Thymus (tissue), 11 donors: ENCODE data around the gene POU2F2. TPM values are rescaled to one million over a fixed set of nuclear protein-coding genes. Genes with fewer than 3 reads are reported as not detected.

ENCODE experiments used
- DNase-seq, 9 donors: peaks; one replicate each; pipeline ENCODE4 v3.0.0-alpha.2; 2013; ENCODE audit warnings: low spot score in 9 of 9, low read depth in 6 of 9, missing footprints in 1 of 9
- H3K27ac ChIP-seq, 2 donors: one replicate each; pipeline ENCODE4 v1.5.1; 2013; ENCODE audit warnings: control low read depth in 1 of 2, low read depth in 1 of 2, low read length in 1 of 2, mild to moderate bottlenecking in 1 of 2, moderate library complexity in 1 of 2
- H3K27me3 ChIP-seq, 2 donors: one replicate each; pipeline ENCODE4 v1.5.1; 2013; ENCODE audit warnings: low read length in 1 of 2; ENCODE audit not compliant: control insufficient read depth in 2 of 2, insufficient read depth in 1 of 2
- H3K36me3 ChIP-seq, 2 donors: one replicate each; pipeline ENCODE4 v1.5.1; 2013; ENCODE audit warnings: low read length in 1 of 2, mild to moderate bottlenecking in 1 of 2, moderate library complexity in 1 of 2; ENCODE audit not compliant: control insufficient read depth in 2 of 2, insufficient read depth in 2 of 2
- H3K4me1 ChIP-seq, 2 donors: one replicate each; pipeline ENCODE4 v1.5.1; 2013; ENCODE audit warnings: low read length in 2 of 2; ENCODE audit not compliant: control insufficient read depth in 2 of 2, insufficient read depth in 2 of 2
- H3K4me3 ChIP-seq, 2 donors: one replicate each; pipeline ENCODE4 v1.5.1; 2013; ENCODE audit warnings: low read length in 2 of 2, control low read depth in 1 of 2, mild to moderate bottlenecking in 1 of 2
- H3K9me3 ChIP-seq, 2 donors: one replicate each; pipeline ENCODE4 v1.5.1; 2013; ENCODE audit warnings: low read length in 1 of 2, mild to moderate bottlenecking in 1 of 2; ENCODE audit not compliant: control insufficient read depth in 2 of 2, insufficient read depth in 1 of 2
- WGBS: extraction: QIAGEN DNeasy Blood & Tissue Kit; methylation state at CpG from one replicate; pipeline ENCODE4 v1.1.7; 2013; 5-methylcytosine and 5-hydroxymethylcytosine counted together
- polyA plus RNA-seq: library from polyadenylated mRNA; stranded (reverse); fragments of 200-250 nt; gene quantifications from one replicate; pipeline ENCODE4 v1.2.3, GENCODE V29; 2013
- total RNA-seq: library from RNA; stranded (reverse); fragments of 120-200 nt; gene quantifications from one replicate; pipeline ENCODE4 v1.2.4, GENCODE V29; 2013
- donor health status: healthy.

The POU2F2 gene
- total and polyA plus RNA-seq, 2 donors = 1.5 to 7.7 TPM

GRCh38 chr19:42174188-42174587 lies 41.9 kb upstream of the POU2F2 start:
- H3K4me3 ChIP-seq = no peak overlapping the region
- peaks cover 0 to 4% of the 10 kb centered on the region in 2 donors for H3K9me3 ChIP-seq
- H3K4me1 ChIP-seq = peaks cover 10 to 23% of the 10 kb centered on the region in 2 donors
- no peak overlapping the region for H3K27ac ChIP-seq
- DNase-seq = no peak
- H3K36me3 ChIP-seq = no peaks in the 10 kb centered on the region
- WGBS = 96% methylated on average over 11 of the region's 11 CpGs
- H3K27me3 ChIP-seq = peaks cover 35 to 78% of the 10 kb centered on the region in 2 donors

DNA sequence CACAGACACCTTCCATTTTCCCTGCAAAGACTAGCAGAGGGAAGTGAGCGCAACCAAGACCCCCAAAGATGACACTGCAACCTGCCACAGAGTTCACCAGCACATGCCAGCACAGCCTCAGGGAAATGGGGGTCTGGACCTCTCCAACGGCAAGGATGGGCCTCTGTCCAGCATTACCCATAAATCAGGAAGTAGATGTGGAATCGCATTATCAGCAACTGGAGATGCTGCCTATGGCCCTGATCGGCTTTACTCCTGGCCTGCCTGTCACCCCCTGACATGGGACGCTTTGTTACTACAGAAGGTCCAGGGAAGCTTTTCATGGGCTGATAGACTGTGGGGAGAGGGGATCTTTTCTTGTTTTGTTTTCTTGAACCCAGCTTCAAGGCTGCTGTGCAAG lies 41.4 kb upstream of the POU2F2 start:
- no peaks in the 10 kb centered on the region for H3K36me3 ChIP-seq
- no peak overlapping the region for H3K27ac ChIP-seq
- H3K4me3 ChIP-seq = no peak overlapping the region
- WGBS = 90% methylated on average over 5 of the region's 5 CpGs
- peaks cover 0 to 4% of the 10 kb centered on the region in 2 donors for H3K9me3 ChIP-seq
- H3K27me3 ChIP-seq = peaks cover 34 to 73% of the 10 kb centered on the region in 2 donors
- H3K4me1 ChIP-seq = peaks cover 10 to 21% of the 10 kb centered on the region in 2 donors
- DNase-seq = no peak

- H3K27me3 ChIP-seq = peaks cover 31 to 66% of the 10 kb centered on the region in 2 donors
These were observed 40.0 kb upstream of the POU2F2 start for GRCh38 chr19:42172261-42172660.

DNA sequence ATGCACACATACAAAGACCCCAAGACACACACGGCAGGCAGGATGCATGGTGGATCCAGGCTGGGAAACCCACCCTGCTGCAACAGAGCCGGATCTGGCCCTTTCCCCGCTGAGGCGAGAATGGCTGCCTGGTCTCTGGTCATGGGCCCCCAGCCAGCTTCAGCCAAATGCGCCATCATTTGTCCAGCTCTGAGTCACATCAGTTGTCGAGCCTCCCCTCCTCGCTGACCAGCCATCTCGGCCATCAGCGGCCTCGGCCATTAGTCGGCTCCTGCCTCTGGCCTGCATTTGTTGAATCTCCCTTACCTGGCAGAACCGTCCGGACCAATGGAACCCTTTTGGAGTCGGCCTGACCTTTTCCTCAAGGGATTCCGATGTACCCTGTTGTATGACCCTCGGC lies 38.5 kb upstream of the POU2F2 start:
- Histone ChIP-seq H3K27ac (no peak overlapping the region), H3K4me1 (peaks cover under 1 to 2% of the 10 kb centered on the region in 2 donors), H3K9me3 (peaks cover 0 to 3% of the 10 kb centered on the region in 2 donors), H3K27me3 (peaks cover 17 to 58% of the 10 kb centered on the region in 2 donors), H3K36me3 (no peaks in the 10 kb centered on the region), H3K4me3 (no peak overlapping the region)
- no peak for DNase-seq
- 97% methylated on average over 16 of the region's 16 CpGs for WGBS

More at GRCh38 chr19:42172261-42172660, 40.0 kb upstream of the POU2F2 start:
- H3K36me3 ChIP-seq = no peaks in the 10 kb centered on the region
- no peak overlapping the region for H3K4me3 ChIP-seq
- H3K9me3 ChIP-seq = peaks cover 0 to 4% of the 10 kb centered on the region in 2 donors
- H3K27ac ChIP-seq = no peak overlapping the region
- H3K4me1 ChIP-seq = peaks cover 9 to 13% of the 10 kb centered on the region in 2 donors
- 97% methylated on average over 7 of the region's 7 CpGs for WGBS
- no peak for DNase-seq

- H3K27me3 ChIP-seq = peaks cover 9 to 52% of the 10 kb centered on the region in 2 donors
- no peaks in the 10 kb centered on the region for H3K9me3 ChIP-seq
- no peak for DNase-seq
- no peaks in the 10 kb centered on the region for H3K36me3 ChIP-seq
- 96% methylated on average over 19 of the region's 19 CpGs for WGBS
- no peak overlapping the region for H3K27ac ChIP-seq
- H3K4me1 ChIP-seq = no peaks in the 10 kb centered on the region
- no peak overlapping the region for H3K4me3 ChIP-seq
These were observed 37.5 kb upstream of the POU2F2 start for GRCh38 chr19:42169486-42170413.

DNA sequence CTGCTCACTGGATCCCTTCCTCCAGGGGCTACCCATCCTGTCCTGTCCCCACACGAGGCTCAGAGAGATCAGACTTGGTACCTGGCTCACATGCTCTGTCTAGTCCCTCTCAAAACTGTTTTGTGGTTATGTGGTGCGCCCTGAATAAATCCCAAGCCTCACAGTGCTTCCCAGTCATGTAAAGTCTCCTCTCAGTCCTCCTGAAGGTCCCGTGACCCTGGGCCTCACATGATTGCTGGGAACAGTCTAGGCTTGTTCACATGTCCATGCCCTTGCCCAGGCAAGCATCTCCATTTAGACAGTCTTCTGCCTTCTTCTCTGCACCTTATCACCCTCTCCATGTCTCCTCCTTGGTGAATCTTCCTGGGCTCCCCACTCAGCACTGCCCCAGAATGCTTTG lies 36.0 kb upstream of the POU2F2 start:
- Histone ChIP-seq H3K36me3 (no peaks in the 10 kb centered on the region), H3K9me3 (no peaks in the 10 kb centered on the region), H3K27me3 (peaks cover 0 to 39% of the 10 kb centered on the region in 2 donors), H3K4me1 (no peaks in the 10 kb centered on the region), H3K4me3 (no peak overlapping the region), H3K27ac (no peak overlapping the region)
- WGBS = 80% methylated on average over 3 of the region's 3 CpGs
- DNase-seq = no peak

- 93% methylated on average over 7 of the region's 7 CpGs for WGBS
These were observed 34.1 kb upstream of the POU2F2 start for GRCh38 chr19:42166316-42166715.

DNA sequence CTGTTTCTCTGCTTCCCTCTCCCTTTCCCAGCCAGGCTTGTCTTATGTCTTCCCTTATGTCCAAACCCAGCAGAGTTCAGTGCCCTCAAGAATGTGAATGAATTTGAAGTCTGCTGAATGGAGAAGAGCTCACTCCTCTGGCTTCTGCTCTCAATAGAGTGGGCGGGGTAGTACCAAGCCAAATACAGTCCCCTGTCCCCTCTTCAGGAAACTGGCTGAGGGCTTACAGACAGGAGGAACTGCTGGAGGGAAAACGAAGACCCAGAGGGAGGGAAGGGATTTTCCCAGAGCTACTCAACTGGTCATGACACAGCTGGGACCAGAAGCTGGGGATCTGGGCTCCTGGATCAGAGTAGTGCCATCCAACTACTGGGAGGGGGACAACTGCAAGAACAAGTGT lies 32.9 kb upstream of the POU2F2 start:
- H3K27ac ChIP-seq = no peak overlapping the region
- no peaks in the 10 kb centered on the region for H3K9me3 ChIP-seq
- no peaks in the 10 kb centered on the region for H3K36me3 ChIP-seq
- peaks cover 0 to 48% of the 10 kb centered on the region in 2 donors for H3K27me3 ChIP-seq
- H3K4me3 ChIP-seq = no peak overlapping the region
- no peaks in the 10 kb centered on the region for H3K4me1 ChIP-seq
- 49% methylated on average over 2 of the region's 2 CpGs for WGBS
- DNase-seq = no peak

More at GRCh38 chr19:42166316-42166715, 34.1 kb upstream of the POU2F2 start:
- Histone ChIP-seq H3K27ac (no peak overlapping the region), H3K36me3 (no peaks in the 10 kb centered on the region), H3K27me3 (peaks cover 0 to 46% of the 10 kb centered on the region in 2 donors), H3K9me3 (no peaks in the 10 kb centered on the region), H3K4me3 (no peak overlapping the region), H3K4me1 (no peaks in the 10 kb centered on the region)
- no peak for DNase-seq

- Histone ChIP-seq H3K4me1 (no peaks in the 10 kb centered on the region), H3K9me3 (no peaks in the 10 kb centered on the region), H3K4me3 (no peak overlapping the region), H3K27me3 (peaks cover 0 to 60% of the 10 kb centered on the region in 2 donors), H3K27ac (no peak overlapping the region), H3K36me3 (no peaks in the 10 kb centered on the region)
- DNase-seq = no peak
- 95% methylated on average over 21 of the region's 21 CpGs for WGBS
These were observed 29.5 kb upstream of the POU2F2 start for GRCh38 chr19:42161616-42162263.
